CD4-positive, CD25-positive, alpha-beta regulatory T cell (primary cell): ENCODE measurements around the gene CD247. TPM values are rescaled to one million over a fixed set of nuclear protein-coding genes. Genes with fewer than 3 reads are reported as not detected.
A peak's percentile ranks its signal among the peaks of the same experiment; 100 is the strongest.

Source experiments
- ATAC-seq, 2 donors: fragments of 150-1000 bp; cut with Tn5 transposase; one replicate each; pipeline ENCODE4 v1.10.0; 2021; ENCODE audit warnings: low read depth in 2 of 2, moderate number of reproducible peaks in 2 of 2, moderate library complexity in 1 of 2
- DNase-seq, 3 donors: peaks; one replicate each; pipeline versions ENCODE4 v3.0.0 to v3.0.0-alpha.2; 2012 to 2022; ENCODE audit warnings: mixed read lengths in 1 of 3
- H3K27ac ChIP-seq: one replicate; pipeline ENCODE4 v1.7.0; 2013; ENCODE audit warnings: mild to moderate bottlenecking, low read length; ENCODE audit not compliant: insufficient read depth, poor library complexity, severe bottlenecking
- H3K27me3 ChIP-seq: one replicate; pipeline ENCODE4 v1.7.0; 2013; ENCODE audit warnings: low read length; ENCODE audit not compliant: control insufficient read depth, insufficient read depth
- H3K36me3 ChIP-seq: one replicate; pipeline ENCODE4 v1.7.0; 2013; ENCODE audit warnings: mild to moderate bottlenecking, low read length, moderate library complexity; ENCODE audit not compliant: control insufficient read depth, insufficient read depth
- H3K4me1 ChIP-seq: 2 replicates; pipeline ENCODE4 v1.7.0; 2013; ENCODE audit warnings: mild to moderate bottlenecking, low read length; ENCODE audit not compliant: insufficient read depth, control insufficient read depth, poor library complexity, severe bottlenecking
- H3K4me3 ChIP-seq: one replicate; pipeline ENCODE4 v1.7.0; 2013; ENCODE audit warnings: low read depth, mild to moderate bottlenecking, low read length, moderate library complexity
- H3K9me3 ChIP-seq, 2 experiments: 1 replicate in 1 of 2; 2 replicates in 1 of 2; pipeline ENCODE4 v1.7.0; 2013; ENCODE audit warnings: low read length in 2 of 2, mild to moderate bottlenecking in 1 of 2, moderate library complexity in 1 of 2; ENCODE audit not compliant: control insufficient read depth in 2 of 2
- H3K27ac Mint-ChIP-seq, 3 donors: one replicate each; pipeline ENCODE4 v1.8.0; 2020 to 2022; ENCODE audit warnings: mild to moderate bottlenecking in 3 of 3, mixed read lengths in 3 of 3, moderate library complexity in 2 of 3
- H3K27me3 Mint-ChIP-seq: one replicate; pipeline ENCODE4 v1.8.0; 2022; ENCODE audit warnings: mild to moderate bottlenecking, mixed read lengths
- H3K36me3 Mint-ChIP-seq: one replicate; pipeline ENCODE4 v1.8.0; 2020; ENCODE audit warnings: mixed read lengths
- H3K4me1 Mint-ChIP-seq, 4 donors: one replicate each; pipeline ENCODE4 v1.8.0; 2020 to 2022; ENCODE audit warnings: mixed read lengths in 4 of 4, mild to moderate bottlenecking in 1 of 4
- H3K4me3 Mint-ChIP-seq, 4 donors: one replicate each; pipeline ENCODE4 v1.8.0; 2020 to 2022; ENCODE audit warnings: mild to moderate bottlenecking in 4 of 4, mixed read lengths in 4 of 4, moderate library complexity in 3 of 4
- H3K9me3 Mint-ChIP-seq, 7 donors: one replicate each; pipeline ENCODE4 v1.8.0; 2020 to 2022; ENCODE audit warnings: mixed read lengths in 7 of 7, mild to moderate bottlenecking in 3 of 7, moderate library complexity in 2 of 7
- polyA plus RNA-seq, 4 donors: library from polyadenylated mRNA; unstranded; fragments of 300-500 nt; fragmentation: Illumina TruSeq; gene quantifications; one replicate each; pipeline ENCODE4 v1.2.3, GENCODE V29; 2021
- total RNA-seq: library from RNA; stranded (reverse); gene quantifications from one replicate; pipeline ENCODE4 v1.2.3, GENCODE V29; 2022

CD247 gene
- total and polyA plus RNA-seq, 5 donors from 2014 or later: 410 to 718 (median 424) TPM

GRCh38 chr1:167423684-167424619 lies 94.4 kb downstream of the CD247 start:
- no peaks in the 10 kb centered on the region for H3K27me3 Mint-ChIP-seq
- peaks cover 17 to 40% (median 29%) of the 10 kb centered on the region in 4 donors for H3K4me1 Mint-ChIP-seq
- no peak for DNase-seq

GRCh38 chr1:167420510-167420909 lies 97.8 kb downstream of the CD247 start:
- Mint-ChIP-seq H3K27ac (peak overlapping the region in 1 of 3 donors; percentile 20), H3K4me3 (no peak overlapping the region), H3K27me3 (no peaks in the 10 kb centered on the region), H3K4me1 (peaks cover 3 to 14% (median 11%) of the 10 kb centered on the region in 4 donors), H3K9me3 (no peaks in the 10 kb centered on the region), H3K36me3 (peaks cover 16% of the 10 kb centered on the region)
- H3K27me3 ChIP-seq: no peaks in the 10 kb centered on the region
- H3K4me1 ChIP-seq: no peaks in the 10 kb centered on the region
- H3K9me3 ChIP-seq: no peaks in the 10 kb centered on the region
- H3K4me3 ChIP-seq: no peak overlapping the region
- H3K27ac ChIP-seq: no peak overlapping the region
- ATAC-seq: no peak
- H3K36me3 ChIP-seq: peaks cover 14% of the 10 kb centered on the region
- no peak for DNase-seq

More at GRCh38 chr1:167423684-167424619, 94.4 kb downstream of the CD247 start:
- H3K36me3 Mint-ChIP-seq: peaks cover 6% of the 10 kb centered on the region
- H3K36me3 ChIP-seq: peaks cover 4% of the 10 kb centered on the region
- peak overlapping the region in 2 of 3 donors; percentile 20 to 30 for H3K27ac Mint-ChIP-seq
- H3K4me3 ChIP-seq: no peak overlapping the region
- ATAC-seq: no peak
- H3K4me3 Mint-ChIP-seq: no peak overlapping the region
- no peaks in the 10 kb centered on the region for H3K27me3 ChIP-seq
- H3K9me3 Mint-ChIP-seq: no peaks in the 10 kb centered on the region
- peaks cover 8% of the 10 kb centered on the region for H3K4me1 ChIP-seq
- H3K9me3 ChIP-seq: no peaks in the 10 kb centered on the region
- no peak overlapping the region for H3K27ac ChIP-seq

- peaks cover 3 to 14% (median 9%) of the 10 kb centered on the region in 4 donors for H3K4me1 Mint-ChIP-seq
- no peak overlapping the region for H3K4me3 ChIP-seq
- no peaks in the 10 kb centered on the region for H3K27me3 ChIP-seq
- H3K9me3 ChIP-seq: no peaks in the 10 kb centered on the region
- no peaks in the 10 kb centered on the region for H3K4me1 ChIP-seq
- no peak overlapping the region for H3K27ac Mint-ChIP-seq
- no peak overlapping the region for H3K27ac ChIP-seq
- no peak for ATAC-seq
- H3K4me3 Mint-ChIP-seq: no peak overlapping the region
- H3K36me3 ChIP-seq: peaks cover 17% of the 10 kb centered on the region
- no peaks in the 10 kb centered on the region for H3K9me3 Mint-ChIP-seq
- no peaks in the 10 kb centered on the region for H3K27me3 Mint-ChIP-seq
- DNase-seq: no peak
- peaks cover 22% of the 10 kb centered on the region for H3K36me3 Mint-ChIP-seq
Measured at GRCh38 chr1:167419245-167419644, 99.1 kb downstream of the CD247 start.

GRCh38 chr1:167418391-167418790 lies 99.9 kb downstream of the CD247 start:
- ATAC-seq (no peak), DNase-seq (no peak)
- Histone ChIP-seq H3K9me3 (no peaks in the 10 kb centered on the region), H3K4me1 (no peaks in the 10 kb centered on the region), H3K36me3 (peaks cover 20% of the 10 kb centered on the region), H3K27ac (no peak overlapping the region), H3K4me3 (no peak overlapping the region), H3K27me3 (no peaks in the 10 kb centered on the region)
- peaks cover 3 to 14% (median 9%) of the 10 kb centered on the region in 4 donors for H3K4me1 Mint-ChIP-seq
- no peak overlapping the region for H3K27ac Mint-ChIP-seq
- no peaks in the 10 kb centered on the region for H3K9me3 Mint-ChIP-seq
- no peak overlapping the region for H3K4me3 Mint-ChIP-seq
- H3K36me3 Mint-ChIP-seq: peaks cover 27% of the 10 kb centered on the region
- no peaks in the 10 kb centered on the region for H3K27me3 Mint-ChIP-seq

GRCh38 chr1:167416506-167416905 lies 101.8 kb downstream of the CD247 start:
- no peak for DNase-seq
- H3K36me3 Mint-ChIP-seq: peaks cover 43% of the 10 kb centered on the region
- no peak overlapping the region for H3K4me3 Mint-ChIP-seq
- H3K4me1 Mint-ChIP-seq: peaks cover 7 to 12% (median 10%) of the 10 kb centered on the region in 4 donors
- Histone ChIP-seq H3K4me1 (no peaks in the 10 kb centered on the region), H3K27me3 (no peaks in the 10 kb centered on the region), H3K9me3 (no peaks in the 10 kb centered on the region), H3K4me3 (no peak overlapping the region), H3K36me3 (peaks cover 29% of the 10 kb centered on the region), H3K27ac (no peak overlapping the region)
- H3K27me3 Mint-ChIP-seq: no peaks in the 10 kb centered on the region
- no peak overlapping the region for H3K27ac Mint-ChIP-seq
- ATAC-seq: no peak
- no peaks in the 10 kb centered on the region for H3K9me3 Mint-ChIP-seq

GRCh38 chr1:167413328-167413727 lies 105.0 kb downstream of the CD247 start:
- H3K4me3 ChIP-seq: no peak overlapping the region
- no peak for ATAC-seq
- H3K36me3 Mint-ChIP-seq: peaks cover 45% of the 10 kb centered on the region
- peak overlapping the region in 2 of 3 donors; percentile 22 to 33 for H3K27ac Mint-ChIP-seq
- no peak overlapping the region for H3K27ac ChIP-seq
- H3K4me1 Mint-ChIP-seq: peaks cover 7 to 14% (median 9%) of the 10 kb centered on the region in 4 donors
- no peaks in the 10 kb centered on the region for H3K4me1 ChIP-seq
- no peaks in the 10 kb centered on the region for H3K9me3 ChIP-seq
- DNase-seq: no peak
- H3K27me3 Mint-ChIP-seq: no peaks in the 10 kb centered on the region
- H3K27me3 ChIP-seq: no peaks in the 10 kb centered on the region
- H3K4me3 Mint-ChIP-seq: no peak overlapping the region
- no peaks in the 10 kb centered on the region for H3K9me3 Mint-ChIP-seq
- peaks cover 29% of the 10 kb centered on the region for H3K36me3 ChIP-seq

- ATAC-seq (peak in 1 of 2 donors; percentile 17), DNase-seq (peak in 1 of 3 donors; percentile 30)
- no peaks in the 10 kb centered on the region for H3K27me3 Mint-ChIP-seq
- H3K36me3 ChIP-seq: peaks cover 29% of the 10 kb centered on the region
- H3K9me3 Mint-ChIP-seq: no peaks in the 10 kb centered on the region
- peak overlapping the region in 2 of 3 donors; percentile 33 to 68 for H3K27ac Mint-ChIP-seq
- no peaks in the 10 kb centered on the region for H3K9me3 ChIP-seq
- H3K27ac ChIP-seq: no peak overlapping the region
- H3K4me3 ChIP-seq: no peak overlapping the region
- no peaks in the 10 kb centered on the region for H3K27me3 ChIP-seq
- peaks cover 49% of the 10 kb centered on the region for H3K36me3 Mint-ChIP-seq
- H3K4me1 ChIP-seq: no peaks in the 10 kb centered on the region
- H3K4me3 Mint-ChIP-seq: no peak overlapping the region
- peaks cover 7 to 14% (median 7%) of the 10 kb centered on the region in 4 donors for H3K4me1 Mint-ChIP-seq
Measured at GRCh38 chr1:167412920-167413319, 105.4 kb downstream of the CD247 start.
